ENCODE measurements around the gene PHKA2. TPM values are rescaled to one million over a fixed set of nuclear protein-coding genes. Genes with fewer than 3 reads are reported as not detected.

PHKA2 gene
- total and polyA plus RNA-seq, 7 experiments from 2014 or later, result 7.9 to 54.3 (median 40.8) TPM

DNA sequence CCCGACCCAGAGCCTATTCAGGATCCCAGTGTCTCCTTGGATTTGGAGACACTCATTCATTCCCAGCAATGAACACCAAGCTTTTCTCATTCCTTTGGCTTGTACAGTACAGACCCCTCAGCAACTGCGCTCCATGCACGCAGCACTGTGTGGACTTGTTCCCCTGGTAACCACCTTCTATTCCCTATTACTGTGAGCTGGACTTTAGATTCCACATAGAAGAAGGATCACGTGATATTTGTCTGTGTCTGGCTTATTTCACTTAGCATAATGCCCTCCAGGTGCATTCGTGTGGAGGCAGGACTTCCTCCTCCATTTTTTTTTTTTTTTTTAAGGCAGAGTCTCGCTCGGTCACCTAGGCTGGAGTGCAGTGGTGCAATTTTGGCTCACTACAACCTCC, 106.4 kb downstream of the PHKA2 start:
- H3K4me3 ChIP-seq (ENCODE audit: low read length), result no peak overlapping the region
- no peak for ATAC-seq
- no peaks in the 10 kb centered on the region for H3K9me3 ChIP-seq (ENCODE audit: control insufficient read depth in 2 of 3, low read length in 3 of 3)
- Mint-ChIP-seq H3K36me3 (no peaks in the 10 kb centered on the region), H3K27ac (no peak overlapping the region), H3K4me3 (no peak overlapping the region), H3K4me1 (peaks cover 0 to 1% (median 0%) of the 10 kb centered on the region in 7 donors), H3K9me3 (no peaks in the 10 kb centered on the region), H3K27me3 (peaks cover 0 to 5% (median 0%) of the 10 kb centered on the region in 5 donors)
- H3K36me3 ChIP-seq (ENCODE audit: control insufficient read depth in 2 of 3, insufficient read depth in 3 of 3, low read length in 3 of 3), result no peaks in the 10 kb centered on the region
- intact Hi-C loops (cut with micrococcal nuclease), result no loop called here
- H3K4me1 ChIP-seq (ENCODE audit: control insufficient read depth in 2 of 2, insufficient read depth in 2 of 2, low read length in 2 of 2), result no peaks in the 10 kb centered on the region
- no peak for DNase-seq
- POLR2A ChIA-PET, result no interaction called here
- no peak overlapping the region for H3K27ac ChIP-seq (ENCODE audit: low read depth, low read length)
- no peaks in the 10 kb centered on the region for H3K27me3 ChIP-seq (ENCODE audit: control insufficient read depth in 2 of 2, insufficient read depth in 2 of 2, low read length in 2 of 2)
- CTCF ChIA-PET, result no interaction called here

GRCh38 chrX:18875256-18875878, 108.5 kb downstream of the PHKA2 start:
- Mint-ChIP-seq H3K4me1 (peaks cover 0 to 3% (median 0%) of the 10 kb centered on the region in 7 donors), H3K27me3 (peaks cover 0 to 5% (median 0%) of the 10 kb centered on the region in 5 donors), H3K27ac (peak overlapping the region in 1 of 9 donors; percentile 30), H3K9me3 (no peaks in the 10 kb centered on the region), H3K4me3 (no peak overlapping the region), H3K36me3 (no peaks in the 10 kb centered on the region)
- Histone ChIP-seq H3K36me3 (ENCODE audit: control insufficient read depth in 2 of 3, insufficient read depth in 3 of 3, low read length in 3 of 3) (no peaks in the 10 kb centered on the region), H3K9me3 (ENCODE audit: control insufficient read depth in 2 of 3, low read length in 3 of 3) (no peaks in the 10 kb centered on the region), H3K27me3 (ENCODE audit: control insufficient read depth in 2 of 2, insufficient read depth in 2 of 2, low read length in 2 of 2) (no peaks in the 10 kb centered on the region), H3K4me1 (ENCODE audit: control insufficient read depth in 2 of 2, insufficient read depth in 2 of 2, low read length in 2 of 2) (no peaks in the 10 kb centered on the region), H3K27ac (ENCODE audit: low read depth, low read length) (no peak overlapping the region), H3K4me3 (ENCODE audit: low read length) (no peak overlapping the region)
- DNase-seq (no peak), ATAC-seq (no peak)
- intact Hi-C loops (cut with micrococcal nuclease), result no loop called here
- POLR2A ChIA-PET, result no interaction called here
- CTCF ChIA-PET, result no interaction called here

- no peaks in the 10 kb centered on the region for H3K27me3 ChIP-seq (ENCODE audit: control insufficient read depth in 2 of 2, insufficient read depth in 2 of 2, low read length in 2 of 2)
- peaks cover 0 to 3% (median 0%) of the 10 kb centered on the region in 7 donors for H3K4me1 Mint-ChIP-seq
- DNase-seq (no peak), ATAC-seq (no peak)
- H3K27ac Mint-ChIP-seq, result no peak overlapping the region
- peaks cover 0 to 5% (median 0%) of the 10 kb centered on the region in 5 donors for H3K27me3 Mint-ChIP-seq
- H3K9me3 ChIP-seq (ENCODE audit: control insufficient read depth in 2 of 3, low read length in 3 of 3), result no peaks in the 10 kb centered on the region
- H3K27ac ChIP-seq (ENCODE audit: low read depth, low read length), result no peak overlapping the region
- no peaks in the 10 kb centered on the region for H3K4me1 ChIP-seq (ENCODE audit: control insufficient read depth in 2 of 2, insufficient read depth in 2 of 2, low read length in 2 of 2)
- POLR2A ChIA-PET, result no interaction called here
- no peaks in the 10 kb centered on the region for H3K36me3 ChIP-seq (ENCODE audit: control insufficient read depth in 2 of 3, insufficient read depth in 3 of 3, low read length in 3 of 3)
- CTCF ChIA-PET, result no interaction called here
- intact Hi-C loops (cut with micrococcal nuclease), result no loop called here
- H3K4me3 ChIP-seq (ENCODE audit: low read length), result no peak overlapping the region
- H3K4me3 Mint-ChIP-seq, result no peak overlapping the region
- no peaks in the 10 kb centered on the region for H3K9me3 Mint-ChIP-seq
- no peaks in the 10 kb centered on the region for H3K36me3 Mint-ChIP-seq
These were observed 109.2 kb downstream of the PHKA2 start for GRCh38 chrX:18874560-18875255.

DNA sequence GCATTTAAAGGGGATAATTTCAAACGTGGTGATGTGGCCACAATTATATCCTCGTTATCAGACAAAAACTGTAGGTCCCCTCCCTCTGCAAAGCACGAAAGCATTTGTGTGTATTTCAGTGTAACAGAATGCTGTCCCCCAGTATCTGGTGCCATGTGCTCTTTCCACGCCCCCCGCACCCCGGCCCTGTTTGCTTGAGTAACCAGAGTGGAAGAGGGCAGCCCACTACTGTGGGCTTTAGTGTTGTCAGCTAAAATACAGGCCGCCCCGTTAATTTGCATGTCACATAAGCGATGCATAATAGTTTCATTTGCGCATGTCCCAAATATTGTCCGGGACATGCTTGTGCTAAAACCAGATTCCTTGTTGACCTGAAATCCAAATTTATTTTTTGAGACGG, 110.1 kb downstream of the PHKA2 start:
- ChIA-PET POLR2A (no interaction called here), CTCF (no interaction called here)
- no peak overlapping the region for H3K4me3 ChIP-seq (ENCODE audit: low read length)
- Mint-ChIP-seq H3K4me3 (no peak overlapping the region), H3K27ac (no peak overlapping the region), H3K27me3 (peaks cover 0 to 5% (median 0%) of the 10 kb centered on the region in 5 donors), H3K4me1 (peaks cover 0 to 3% (median 0%) of the 10 kb centered on the region in 7 donors), H3K36me3 (no peaks in the 10 kb centered on the region), H3K9me3 (no peaks in the 10 kb centered on the region)
- ATAC-seq (no peak), DNase-seq (no peak)
- H3K27me3 ChIP-seq (ENCODE audit: control insufficient read depth in 2 of 2, insufficient read depth in 2 of 2, low read length in 2 of 2), result no peaks in the 10 kb centered on the region
- intact Hi-C loops (cut with micrococcal nuclease), result no loop called here
- no peaks in the 10 kb centered on the region for H3K4me1 ChIP-seq (ENCODE audit: control insufficient read depth in 2 of 2, insufficient read depth in 2 of 2, low read length in 2 of 2)
- no peaks in the 10 kb centered on the region for H3K9me3 ChIP-seq (ENCODE audit: control insufficient read depth in 2 of 3, low read length in 3 of 3)
- H3K27ac ChIP-seq (ENCODE audit: low read depth, low read length), result no peak overlapping the region
- H3K36me3 ChIP-seq (ENCODE audit: control insufficient read depth in 2 of 3, insufficient read depth in 3 of 3, low read length in 3 of 3), result no peaks in the 10 kb centered on the region

GRCh38 chrX:18873189-18873791, 110.6 kb downstream of the PHKA2 start:
- no peaks in the 10 kb centered on the region for H3K36me3 ChIP-seq (ENCODE audit: control insufficient read depth in 2 of 3, insufficient read depth in 3 of 3, low read length in 3 of 3)
- CTCF ChIA-PET, result no interaction called here
- Mint-ChIP-seq H3K27me3 (peaks cover 0 to 5% (median 0%) of the 10 kb centered on the region in 5 donors), H3K36me3 (no peaks in the 10 kb centered on the region), H3K4me1 (peaks cover 0 to 3% (median 0%) of the 10 kb centered on the region in 7 donors), H3K9me3 (no peaks in the 10 kb centered on the region), H3K4me3 (no peak overlapping the region), H3K27ac (no peak overlapping the region)
- H3K27ac ChIP-seq (ENCODE audit: low read depth, low read length), result no peak overlapping the region
- POLR2A ChIA-PET, result no interaction called here
- no peaks in the 10 kb centered on the region for H3K4me1 ChIP-seq (ENCODE audit: control insufficient read depth in 2 of 2, insufficient read depth in 2 of 2, low read length in 2 of 2)
- H3K4me3 ChIP-seq (ENCODE audit: low read length), result no peak overlapping the region
- ATAC-seq (no peak), DNase-seq (no peak)
- intact Hi-C loops (cut with micrococcal nuclease), result no loop called here
- no peaks in the 10 kb centered on the region for H3K9me3 ChIP-seq (ENCODE audit: control insufficient read depth in 2 of 3, low read length in 3 of 3)
- no peaks in the 10 kb centered on the region for H3K27me3 ChIP-seq (ENCODE audit: control insufficient read depth in 2 of 2, insufficient read depth in 2 of 2, low read length in 2 of 2)

DNA sequence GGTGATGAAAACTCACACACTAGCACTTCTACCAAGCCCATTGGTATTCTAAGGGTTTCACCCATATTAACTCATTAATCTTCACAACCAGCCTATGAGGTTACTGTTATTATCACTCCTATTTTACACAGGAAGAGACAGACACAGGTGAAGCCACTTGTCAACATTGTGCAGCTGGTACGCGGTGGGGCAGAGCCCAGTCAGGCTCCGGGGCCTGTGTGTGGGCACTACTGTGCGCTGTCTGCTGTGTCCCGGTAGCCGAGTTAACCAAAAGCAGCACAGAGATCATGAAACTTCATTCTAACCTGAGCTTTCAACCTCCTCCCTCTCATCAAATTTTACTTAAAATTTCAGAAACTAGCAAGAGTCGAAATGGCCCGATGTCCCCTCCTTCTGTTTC, 111.3 kb downstream of the PHKA2 start:
- CTCF ChIA-PET, result no interaction called here
- no peaks in the 10 kb centered on the region for H3K9me3 ChIP-seq (ENCODE audit: control insufficient read depth in 2 of 3, low read length in 3 of 3)
- Mint-ChIP-seq H3K27ac (no peak overlapping the region), H3K4me3 (no peak overlapping the region), H3K9me3 (no peaks in the 10 kb centered on the region), H3K27me3 (peaks cover 0 to 5% (median 0%) of the 10 kb centered on the region in 5 donors), H3K4me1 (peaks cover 0 to 3% (median 0%) of the 10 kb centered on the region in 7 donors), H3K36me3 (no peaks in the 10 kb centered on the region)
- no peak for ATAC-seq
- POLR2A ChIA-PET, result no interaction called here
- H3K27ac ChIP-seq (ENCODE audit: low read depth, low read length), result no peak overlapping the region
- no peaks in the 10 kb centered on the region for H3K27me3 ChIP-seq (ENCODE audit: control insufficient read depth in 2 of 2, insufficient read depth in 2 of 2, low read length in 2 of 2)
- H3K36me3 ChIP-seq (ENCODE audit: control insufficient read depth in 2 of 3, insufficient read depth in 3 of 3, low read length in 3 of 3), result no peaks in the 10 kb centered on the region
- H3K4me1 ChIP-seq (ENCODE audit: control insufficient read depth in 2 of 2, insufficient read depth in 2 of 2, low read length in 2 of 2), result no peaks in the 10 kb centered on the region
- no peak overlapping the region for H3K4me3 ChIP-seq (ENCODE audit: low read length)
- DNase-seq, result no peak
- intact Hi-C loops (cut with micrococcal nuclease), result no loop called here

DNA sequence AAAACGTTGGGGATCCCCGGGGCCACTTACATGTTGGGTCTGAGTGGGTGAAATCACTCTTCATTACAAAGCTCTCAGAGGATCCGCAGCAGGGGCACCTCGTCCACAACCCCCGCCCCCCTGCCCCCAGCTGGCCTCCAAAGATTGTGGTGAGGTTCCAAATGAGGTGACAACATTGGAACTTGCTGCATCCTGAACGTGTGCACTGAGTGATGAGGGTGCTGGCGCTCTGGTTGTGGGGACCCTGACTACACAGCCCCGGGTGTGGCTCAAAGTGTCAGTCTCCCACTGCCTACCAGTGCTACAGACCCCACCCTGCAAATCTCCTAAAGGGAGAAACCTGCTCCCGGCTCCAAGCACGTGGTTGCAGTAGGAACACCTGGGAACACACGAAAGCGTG, 111.9 kb downstream of the PHKA2 start:
- DNase-seq (no peak), ATAC-seq (no peak)
- H3K27me3 Mint-ChIP-seq, result peaks cover 0 to 5% (median 0%) of the 10 kb centered on the region in 5 donors
- no peaks in the 10 kb centered on the region for H3K9me3 Mint-ChIP-seq
- ChIA-PET CTCF (no interaction called here), POLR2A (no interaction called here)
- Histone ChIP-seq H3K36me3 (ENCODE audit: control insufficient read depth in 2 of 3, insufficient read depth in 3 of 3, low read length in 3 of 3) (no peaks in the 10 kb centered on the region), H3K4me1 (ENCODE audit: control insufficient read depth in 2 of 2, insufficient read depth in 2 of 2, low read length in 2 of 2) (no peaks in the 10 kb centered on the region), H3K9me3 (ENCODE audit: control insufficient read depth in 2 of 3, low read length in 3 of 3) (no peaks in the 10 kb centered on the region), H3K27me3 (ENCODE audit: control insufficient read depth in 2 of 2, insufficient read depth in 2 of 2, low read length in 2 of 2) (no peaks in the 10 kb centered on the region), H3K4me3 (ENCODE audit: low read length) (no peak overlapping the region), H3K27ac (ENCODE audit: low read depth, low read length) (no peak overlapping the region)
- peaks cover 0 to 3% (median 0%) of the 10 kb centered on the region in 7 donors for H3K4me1 Mint-ChIP-seq
- H3K27ac Mint-ChIP-seq, result no peak overlapping the region
- no peak overlapping the region for H3K4me3 Mint-ChIP-seq
- H3K36me3 Mint-ChIP-seq, result no peaks in the 10 kb centered on the region
- intact Hi-C loops (cut with micrococcal nuclease), result no loop called here

Data from naive thymus-derived CD4-positive, alpha-beta T cell (primary cell).